ENCODE data around the gene RPUSD4. TPM values are rescaled to one million over a fixed set of nuclear protein-coding genes. Genes with fewer than 3 reads are reported as not detected.

The RPUSD4 gene
- total and polyA plus RNA-seq, 2 experiments from 2014 or later = 20.8 to 60.8 TPM

GRCh38 chr11:126163779-126164178, 47.7 kb downstream of the RPUSD4 start:
- 0 out of 2 replicates have a peak, but pooled peaks cover 4% of the 10 kb centered on the region for H3F3A ChIP-seq (replicated peaks; ENCODE audit: low read depth)
- H3K79me2 ChIP-seq (replicated peaks; ENCODE audit: insufficient read depth) = no peaks in the 10 kb centered on the region
- H4K20me1 ChIP-seq (replicated peaks; ENCODE audit: insufficient read depth) = no peaks in the 10 kb centered on the region
- Mint-ChIP-seq H3K9me3 (no peaks in the 10 kb centered on the region), H3K27ac (no peak overlapping the region), H3K4me3 (no peak overlapping the region), H3K4me1 (peaks cover 28% of the 10 kb centered on the region), H3K36me3 (ENCODE audit: low read depth) (no peaks in the 10 kb centered on the region), H3K27me3 (ENCODE audit: insufficient read depth, low read depth, poor library complexity) (peaks cover 16% of the 10 kb centered on the region)
- no peak overlapping the region for H3K4me3 ChIP-seq
- no peaks in the 10 kb centered on the region for H3K36me3 ChIP-seq (ENCODE audit: insufficient read depth)
- TF ChIP-seq ETS1 (IDR thresholded peaks at IDR 0.05) = no peak
- no peak for TF ChIP-seq STAT1 (IDR thresholded peaks at IDR 0.05; ENCODE audit: unreplicated experiment)
- TF ChIP-seq POLR2AphosphoS5 (IDR thresholded peaks at IDR 0.05; ENCODE audit: low read depth) = no peak
- no peak for TF ChIP-seq NANOG (IDR thresholded peaks at IDR 0.05; ENCODE audit: borderline replicate concordance)
- TF ChIP-seq ZNF114 (CRISPR knock-in tag; IDR thresholded peaks at IDR 0.05) = no peak
- no peak for TF ChIP-seq EZH2phosphoT487 (IDR thresholded peaks at IDR 0.05; ENCODE audit: unreplicated experiment)
- TF ChIP-seq EZH2 (IDR thresholded peaks at IDR 0.05; ENCODE audit: low read depth, unreplicated experiment) = no peak
- no peak for TF ChIP-seq CTCF (conservative IDR thresholded peaks at IDR 0.05; ENCODE audit: low read depth in 2 of 2)
- no peak for TF ChIP-seq ZNF331 (CRISPR knock-in tag; IDR thresholded peaks at IDR 0.05; ENCODE audit: low read depth)
- no peak for TF ChIP-seq CREB1 (CRISPR knock-in tag; IDR thresholded peaks at IDR 0.05; ENCODE audit: low read depth)
- TF ChIP-seq REST (IDR thresholded peaks at IDR 0.05; ENCODE audit: unreplicated experiment) = no peak
- TF ChIP-seq JUNB (IDR thresholded peaks at IDR 0.05; ENCODE audit: unreplicated experiment) = no peak
- DNase-seq (ENCODE audit: low spot score) (no peak), ATAC-seq (no peak)
- no peak overlapping the region for H3K27ac ChIP-seq (ENCODE audit: low read depth)
- no peaks in the 10 kb centered on the region for H3K27me3 ChIP-seq (ENCODE audit: insufficient read depth)
- H3K9me2 ChIP-seq (ENCODE audit: insufficient read depth) = 0 out of 2 replicates have a peak, but pooled peaks cover 3% of the 10 kb centered on the region
- no peak overlapping the region for H2AFZ ChIP-seq
- no peak overlapping the region for H3K4me2 ChIP-seq
- H3K4me1 ChIP-seq (ENCODE audit: insufficient read depth) = peaks cover 23% of the 10 kb centered on the region

All from GM23338 (cell line).